Endothelial cell (in vitro differentiated cells): ENCODE results near the gene RBM15. TPM values are rescaled to one million over a fixed set of nuclear protein-coding genes. Genes with fewer than 3 reads are reported as not detected.

Source experiments
- DNase-seq: peaks from one replicate; pipeline ENCODE4 v3.0.0; 2021; ENCODE audit warnings: low spot score
- H3K27ac Mint-ChIP-seq: one replicate; pipeline ENCODE4 v1.8.0; 2021; ENCODE audit warnings: mixed read lengths, inconsistent platforms; ENCODE audit not compliant: unreplicated experiment
- H3K27me3 Mint-ChIP-seq: one replicate; pipeline ENCODE4 v1.8.0; 2021; ENCODE audit warnings: mild to moderate bottlenecking, moderate library complexity, mixed read lengths, inconsistent platforms; ENCODE audit not compliant: unreplicated experiment
- H3K36me3 Mint-ChIP-seq: one replicate; pipeline ENCODE4 v1.8.0; 2021; ENCODE audit warnings: mild to moderate bottlenecking, low read depth, mixed read lengths, inconsistent platforms; ENCODE audit not compliant: unreplicated experiment
- H3K4me1 Mint-ChIP-seq: one replicate; pipeline ENCODE4 v1.8.0; 2021; ENCODE audit warnings: mild to moderate bottlenecking, mixed read lengths, inconsistent platforms; ENCODE audit not compliant: unreplicated experiment
- H3K4me3 Mint-ChIP-seq: one replicate; pipeline ENCODE4 v1.8.0; 2021; ENCODE audit warnings: mild to moderate bottlenecking, mixed read lengths, inconsistent platforms; ENCODE audit not compliant: unreplicated experiment
- H3K9me3 Mint-ChIP-seq: one replicate; pipeline ENCODE4 v1.8.0; 2021; ENCODE audit warnings: mixed read lengths, inconsistent platforms; ENCODE audit not compliant: unreplicated experiment
- CTCF ChIP-seq: fragments of 200-600 bp; sonication (generic); IDR thresholded peaks from one replicate; pipeline ENCODE4 v1.5.0; 2021; ENCODE audit warnings: antibody characterized with exemption; ENCODE audit not compliant: unreplicated experiment
- total RNA-seq: library from RNA; stranded (reverse); fragmentation: NEBNext Ultra II Directional; extraction: Animal tissue kit (Norgen Biotek cat#: 25700); gene quantifications from one replicate; pipeline ENCODE4 v1.2.1, GENCODE V29; 2021; ENCODE audit not compliant: unreplicated experiment

The RBM15 gene
- total RNA-seq, 1 donor from 2014 or later = 27.6 TPM

GRCh38 chr1:110307239-110307974 lies 31.8 kb upstream of the RBM15 start:
- DNase-seq = no peak
- Mint-ChIP-seq H3K9me3 (no peaks in the 10 kb centered on the region), H3K36me3 (peaks cover 5% of the 10 kb centered on the region), H3K27ac (no peak overlapping the region), H3K4me3 (no peak overlapping the region), H3K27me3 (peaks cover 11% of the 10 kb centered on the region), H3K4me1 (peaks cover 17% of the 10 kb centered on the region)
- TF ChIP-seq CTCF = no peak

GRCh38 chr1:110308247-110308646 lies 30.9 kb upstream of the RBM15 start:
- no peak for DNase-seq
- no peaks in the 10 kb centered on the region for H3K9me3 Mint-ChIP-seq
- no peak overlapping the region for H3K27ac Mint-ChIP-seq
- peaks cover 10% of the 10 kb centered on the region for H3K27me3 Mint-ChIP-seq
- peaks cover 23% of the 10 kb centered on the region for H3K4me1 Mint-ChIP-seq
- no peak for TF ChIP-seq CTCF
- no peak overlapping the region for H3K4me3 Mint-ChIP-seq
- H3K36me3 Mint-ChIP-seq = no peaks in the 10 kb centered on the region

- no peak for TF ChIP-seq CTCF
- Mint-ChIP-seq H3K27ac (no peak overlapping the region), H3K4me3 (no peak overlapping the region), H3K4me1 (peaks cover 25% of the 10 kb centered on the region), H3K36me3 (no peaks in the 10 kb centered on the region), H3K9me3 (no peaks in the 10 kb centered on the region), H3K27me3 (peaks cover 7% of the 10 kb centered on the region)
- DNase-seq = no peak
Measured at GRCh38 chr1:110309139-110309538, 30.0 kb upstream of the RBM15 start.

GRCh38 chr1:110309767-110310166 lies 29.4 kb upstream of the RBM15 start:
- no peak overlapping the region for H3K4me3 Mint-ChIP-seq
- peaks cover 7% of the 10 kb centered on the region for H3K27me3 Mint-ChIP-seq
- no peaks in the 10 kb centered on the region for H3K36me3 Mint-ChIP-seq
- DNase-seq = no peak
- no peak overlapping the region for H3K27ac Mint-ChIP-seq
- no peaks in the 10 kb centered on the region for H3K9me3 Mint-ChIP-seq
- peaks cover 25% of the 10 kb centered on the region for H3K4me1 Mint-ChIP-seq
- TF ChIP-seq CTCF = no peak

GRCh38 chr1:110310300-110310699 lies 28.9 kb upstream of the RBM15 start:
- H3K9me3 Mint-ChIP-seq = no peaks in the 10 kb centered on the region
- H3K4me1 Mint-ChIP-seq = peaks cover 25% of the 10 kb centered on the region
- TF ChIP-seq CTCF = no peak
- no peaks in the 10 kb centered on the region for H3K36me3 Mint-ChIP-seq
- no peak overlapping the region for H3K27ac Mint-ChIP-seq
- H3K27me3 Mint-ChIP-seq = peaks cover 7% of the 10 kb centered on the region
- no peak overlapping the region for H3K4me3 Mint-ChIP-seq
- DNase-seq = no peak
